ENCODE results near the gene TTC24. TPM values are rescaled to one million over a fixed set of nuclear protein-coding genes. Genes with fewer than 3 reads are reported as not detected.

The TTC24 gene
- total and polyA plus RNA-seq, 2 experiments from 2014 or later = not detected

DNA sequence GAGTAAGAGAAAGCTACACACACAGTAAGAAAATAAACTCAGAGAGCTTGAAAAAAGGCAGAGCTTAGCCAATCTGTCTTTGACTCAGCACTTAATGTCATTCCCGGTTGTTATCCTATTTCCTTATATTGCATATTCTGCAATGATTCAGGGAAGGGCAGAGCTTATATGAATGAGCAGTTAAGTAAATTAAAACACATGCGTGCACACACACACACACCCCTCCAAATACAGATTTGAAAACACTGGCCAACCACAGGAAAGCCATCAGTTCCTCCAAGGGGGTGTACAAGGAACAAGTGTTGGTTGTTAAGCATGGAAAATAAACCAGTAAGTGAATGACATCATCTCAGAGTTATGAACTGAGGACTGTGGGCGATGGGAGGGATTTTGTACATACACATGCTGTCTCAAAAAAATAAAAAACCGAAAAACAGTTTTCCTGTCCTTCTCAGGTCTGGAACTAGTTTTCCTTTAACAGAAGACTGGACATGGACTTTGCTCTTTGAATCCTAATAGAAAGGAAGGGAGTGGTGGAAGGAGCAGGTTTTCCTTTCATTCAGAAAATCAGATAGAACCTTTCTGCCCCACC is 8.2 kb upstream of the TTC24 start:
- 0 out of 2 replicates have a peak, but pooled peaks cover 7% of the 10 kb centered on the region for H3K36me3 ChIP-seq (ENCODE audit: insufficient read depth)
- peak overlapping the region; percentile 96 for H3K4me3 ChIP-seq
- H3K9me2 ChIP-seq (ENCODE audit: insufficient read depth) = no peaks in the 10 kb centered on the region
- H3K4me3 Mint-ChIP-seq = peak overlapping the region; percentile 96
- no peaks in the 10 kb centered on the region for H3K27me3 ChIP-seq (ENCODE audit: insufficient read depth)
- peaks cover 16% of the 10 kb centered on the region for H3K79me2 ChIP-seq (replicated peaks; ENCODE audit: insufficient read depth)
- no peak overlapping the region for H3K27ac ChIP-seq (ENCODE audit: low read depth)
- H2AFZ ChIP-seq = peak overlapping the region; percentile 99; the same call in 1 of the 2 replicates
- peaks cover 7% of the 10 kb centered on the region for H4K20me1 ChIP-seq (replicated peaks; ENCODE audit: insufficient read depth)
- peaks cover 15% of the 10 kb centered on the region for H3K4me1 Mint-ChIP-seq
- ATAC-seq (no peak), DNase-seq (ENCODE audit: low spot score) (no peak)
- TF ChIP-seq, protein P1, sequence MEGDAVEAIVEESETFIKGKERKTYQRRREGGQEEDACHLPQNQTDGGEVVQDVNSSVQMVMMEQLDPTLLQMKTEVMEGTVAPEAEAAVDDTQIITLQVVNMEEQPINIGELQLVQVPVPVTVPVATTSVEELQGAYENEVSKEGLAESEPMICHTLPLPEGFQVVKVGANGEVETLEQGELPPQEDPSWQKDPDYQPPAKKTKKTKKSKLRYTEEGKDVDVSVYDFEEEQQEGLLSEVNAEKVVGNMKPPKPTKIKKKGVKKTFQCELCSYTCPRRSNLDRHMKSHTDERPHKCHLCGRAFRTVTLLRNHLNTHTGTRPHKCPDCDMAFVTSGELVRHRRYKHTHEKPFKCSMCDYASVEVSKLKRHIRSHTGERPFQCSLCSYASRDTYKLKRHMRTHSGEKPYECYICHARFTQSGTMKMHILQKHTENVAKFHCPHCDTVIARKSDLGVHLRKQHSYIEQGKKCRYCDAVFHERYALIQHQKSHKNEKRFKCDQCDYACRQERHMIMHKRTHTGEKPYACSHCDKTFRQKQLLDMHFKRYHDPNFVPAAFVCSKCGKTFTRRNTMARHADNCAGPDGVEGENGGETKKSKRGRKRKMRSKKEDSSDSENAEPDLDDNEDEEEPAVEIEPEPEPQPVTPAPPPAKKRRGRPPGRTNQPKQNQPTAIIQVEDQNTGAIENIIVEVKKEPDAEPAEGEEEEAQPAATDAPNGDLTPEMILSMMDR (conservative IDR thresholded peaks at IDR 0.05; ENCODE audit: low read depth in 2 of 2) = no peak
- TF ChIP-seq, protein P2, sequence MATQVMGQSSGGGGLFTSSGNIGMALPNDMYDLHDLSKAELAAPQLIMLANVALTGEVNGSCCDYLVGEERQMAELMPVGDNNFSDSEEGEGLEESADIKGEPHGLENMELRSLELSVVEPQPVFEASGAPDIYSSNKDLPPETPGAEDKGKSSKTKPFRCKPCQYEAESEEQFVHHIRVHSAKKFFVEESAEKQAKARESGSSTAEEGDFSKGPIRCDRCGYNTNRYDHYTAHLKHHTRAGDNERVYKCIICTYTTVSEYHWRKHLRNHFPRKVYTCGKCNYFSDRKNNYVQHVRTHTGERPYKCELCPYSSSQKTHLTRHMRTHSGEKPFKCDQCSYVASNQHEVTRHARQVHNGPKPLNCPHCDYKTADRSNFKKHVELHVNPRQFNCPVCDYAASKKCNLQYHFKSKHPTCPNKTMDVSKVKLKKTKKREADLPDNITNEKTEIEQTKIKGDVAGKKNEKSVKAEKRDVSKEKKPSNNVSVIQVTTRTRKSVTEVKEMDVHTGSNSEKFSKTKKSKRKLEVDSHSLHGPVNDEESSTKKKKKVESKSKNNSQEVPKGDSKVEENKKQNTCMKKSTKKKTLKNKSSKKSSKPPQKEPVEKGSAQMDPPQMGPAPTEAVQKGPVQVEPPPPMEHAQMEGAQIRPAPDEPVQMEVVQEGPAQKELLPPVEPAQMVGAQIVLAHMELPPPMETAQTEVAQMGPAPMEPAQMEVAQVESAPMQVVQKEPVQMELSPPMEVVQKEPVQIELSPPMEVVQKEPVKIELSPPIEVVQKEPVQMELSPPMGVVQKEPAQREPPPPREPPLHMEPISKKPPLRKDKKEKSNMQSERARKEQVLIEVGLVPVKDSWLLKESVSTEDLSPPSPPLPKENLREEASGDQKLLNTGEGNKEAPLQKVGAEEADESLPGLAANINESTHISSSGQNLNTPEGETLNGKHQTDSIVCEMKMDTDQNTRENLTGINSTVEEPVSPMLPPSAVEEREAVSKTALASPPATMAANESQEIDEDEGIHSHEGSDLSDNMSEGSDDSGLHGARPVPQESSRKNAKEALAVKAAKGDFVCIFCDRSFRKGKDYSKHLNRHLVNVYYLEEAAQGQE (IDR thresholded peaks at IDR 0.05; ENCODE audit: unreplicated experiment) = no peak
- TF ChIP-seq JUNB (IDR thresholded peaks at IDR 0.05; ENCODE audit: unreplicated experiment) (no peak), NANOG (IDR thresholded peaks at IDR 0.05; ENCODE audit: borderline replicate concordance) (no peak), ZNF331 (CRISPR knock-in tag; IDR thresholded peaks at IDR 0.05; ENCODE audit: low read depth) (no peak), ZNF114 (CRISPR knock-in tag; IDR thresholded peaks at IDR 0.05) (no peak), POLR2AphosphoS5 (IDR thresholded peaks at IDR 0.05; ENCODE audit: low read depth) (no peak)
- peaks cover 10% of the 10 kb centered on the region for H3K4me1 ChIP-seq (ENCODE audit: insufficient read depth)
- peak overlapping the region; percentile 98 for H3K4me2 ChIP-seq
- peaks cover 5% of the 10 kb centered on the region for H3K27me3 Mint-ChIP-seq (ENCODE audit: insufficient read depth, low read depth, poor library complexity)
- no peaks in the 10 kb centered on the region for H3K9me3 Mint-ChIP-seq
- H3K36me3 Mint-ChIP-seq (ENCODE audit: low read depth) = peaks cover 14% of the 10 kb centered on the region
- 0 out of 2 replicates have a peak, but pooled peaks cover 12% of the 10 kb centered on the region for H3F3A ChIP-seq (replicated peaks; ENCODE audit: low read depth)
- no peak overlapping the region for H3K27ac Mint-ChIP-seq

GRCh38 chr1:156571919-156572662 is 7.4 kb upstream of the TTC24 start, which contains the start of gene IQGAP3:
TSS of gene IQGAP3 (minus strand) at chr1:156572565. CDS start at chr1:156572529, 36 bp downstream.
- H4K20me1 ChIP-seq (replicated peaks; ENCODE audit: insufficient read depth) = peaks cover 6% of the 10 kb centered on the region
- Mint-ChIP-seq H3K4me1 (peaks cover 15% of the 10 kb centered on the region), H3K27me3 (ENCODE audit: insufficient read depth, low read depth, poor library complexity) (peaks cover 5% of the 10 kb centered on the region), H3K27ac (peak within 1 kb of the TSS; percentile 25; the same call in 1 of the 2 replicates), H3K4me3 (peak within 1 kb of the TSS; percentile 96), H3K9me3 (no peaks in the 10 kb centered on the region), H3K36me3 (ENCODE audit: low read depth) (peaks cover 12% of the 10 kb centered on the region)
- no peaks in the 10 kb centered on the region for H3K9me2 ChIP-seq (ENCODE audit: insufficient read depth)
- H3K4me1 ChIP-seq (ENCODE audit: insufficient read depth) = peaks cover 10% of the 10 kb centered on the region
- H3K36me3 ChIP-seq (ENCODE audit: insufficient read depth) = 0 out of 2 replicates have a peak, but pooled peaks cover 7% of the 10 kb centered on the region
- H3K79me2 ChIP-seq (replicated peaks; ENCODE audit: insufficient read depth) = peaks cover 16% of the 10 kb centered on the region
- ATAC-seq = peak; percentile 99
- peak within 1 kb of the TSS; percentile 96 for H3K4me3 ChIP-seq
- no peak within 1 kb of the TSS for H3K27ac ChIP-seq (ENCODE audit: low read depth)
- H3K4me2 ChIP-seq = peak within 1 kb of the TSS; percentile 98
- H3F3A ChIP-seq (replicated peaks; ENCODE audit: low read depth) = 0 out of 2 replicates have a peak, but pooled peaks cover 12% of the 10 kb centered on the region
- no peaks in the 10 kb centered on the region for H3K27me3 ChIP-seq (ENCODE audit: insufficient read depth)
- DNase-seq (ENCODE audit: low spot score) = peak; percentile 96
- TF ChIP-seq, protein P1 (conservative IDR thresholded peaks at IDR 0.05; ENCODE audit: low read depth in 2 of 2) = no peak
- TF ChIP-seq CREB1 (CRISPR knock-in tag; IDR thresholded peaks at IDR 0.05; ENCODE audit: low read depth) = peak; percentile 51; the same call in 1 of the 2 replicates
- peak; percentile 90 for TF ChIP-seq ETS1 (IDR thresholded peaks at IDR 0.05)
- peak; percentile 79 for TF ChIP-seq POLR2AphosphoS5 (IDR thresholded peaks at IDR 0.05; ENCODE audit: low read depth)
- TF ChIP-seq, protein P2 (IDR thresholded peaks at IDR 0.05; ENCODE audit: unreplicated experiment) = no peak
- H2AFZ ChIP-seq = peak within 1 kb of the TSS; percentile 99
